BLaER1 (cell line): ENCODE data around the gene EGFLAM.

ENCODE experiments used
- H3K27ac ChIP-seq: shearing (Covaris generic); formaldehyde crosslinking; 2 replicates; pipeline ENCODE4 v1.8.1; 2022
- H3K27me3 ChIP-seq: shearing (Covaris generic); formaldehyde crosslinking; 2 replicates; pipeline ENCODE4 v1.8.1; 2022
- H3K36me3 ChIP-seq: shearing (Covaris generic); formaldehyde crosslinking; 2 replicates; pipeline ENCODE4 v1.8.1; 2022
- H3K4me1 ChIP-seq: shearing (Covaris generic); formaldehyde crosslinking; 2 replicates; pipeline ENCODE4 v1.8.1; 2022
- H3K4me2 ChIP-seq: shearing (Covaris generic); formaldehyde crosslinking; 2 replicates; pipeline ENCODE4 v1.8.1; 2022
- H3K4me3 ChIP-seq: shearing (Covaris generic); formaldehyde crosslinking; 2 replicates; pipeline ENCODE4 v1.8.1; 2022
- H3K9ac ChIP-seq: shearing (Covaris generic); formaldehyde crosslinking; 2 replicates; pipeline ENCODE4 v1.8.1; 2022
- H3K9me3 ChIP-seq: shearing (Covaris generic); formaldehyde crosslinking; 2 replicates; pipeline ENCODE4 v1.8.1; 2022
- H4K20me1 ChIP-seq: shearing (Covaris generic); formaldehyde crosslinking; 2 replicates; pipeline ENCODE4 v1.8.1; 2022
- Cebpa-rat ChIP-seq: shearing (Covaris generic); IDR thresholded peaks from 2 replicates; pipeline ENCODE4 v1.8.1; 2022

The EGFLAM gene

DNA sequence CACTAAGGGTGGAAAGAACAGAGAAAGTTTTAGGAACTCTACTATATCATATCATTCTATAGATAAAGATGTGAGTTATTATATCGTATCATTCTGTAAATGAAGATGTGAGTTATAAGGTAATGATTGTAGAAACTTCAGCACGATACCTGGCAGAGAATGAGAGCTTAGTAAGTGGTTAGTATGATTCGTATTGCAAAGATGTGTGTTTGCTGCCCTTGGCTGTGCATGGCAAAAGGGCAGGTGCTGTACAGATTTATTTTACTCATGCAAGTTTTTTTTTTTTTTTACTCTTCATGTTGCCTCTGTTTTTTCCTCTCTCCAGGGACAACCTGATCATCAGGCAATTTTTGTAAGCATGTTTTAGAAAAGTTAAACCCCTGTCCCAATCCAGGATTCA lies 83.3 kb downstream of the EGFLAM start:
- Histone ChIP-seq H3K4me1 (no peaks in the 10 kb centered on the region), H3K4me2 (no peak overlapping the region), H3K27ac (no peak overlapping the region), H3K9ac (no peak overlapping the region), H4K20me1 (no peaks in the 10 kb centered on the region), H3K27me3 (no peaks in the 10 kb centered on the region), H3K9me3 (no peaks in the 10 kb centered on the region), H3K36me3 (no peaks in the 10 kb centered on the region), H3K4me3 (no peak overlapping the region)
- no peak for TF ChIP-seq Cebpa-rat

DNA sequence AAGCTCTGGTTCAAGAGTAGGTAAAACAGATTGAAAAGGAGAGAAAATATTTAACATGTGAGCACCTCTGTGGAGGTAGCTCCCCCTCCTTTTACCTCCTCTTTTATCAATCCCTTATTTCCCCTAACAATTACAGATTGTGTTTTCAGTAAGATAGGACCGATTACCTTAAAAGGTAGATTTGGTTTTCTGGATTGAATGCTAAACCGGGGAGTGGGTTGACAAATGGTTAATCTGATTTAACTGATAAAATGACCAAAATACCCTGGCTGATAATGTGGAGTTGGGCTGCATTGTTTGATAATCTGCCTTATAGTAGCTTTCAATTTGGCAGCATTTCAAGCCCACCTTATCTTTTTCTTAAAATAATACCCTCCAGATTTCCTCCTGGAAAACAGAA lies 83.9 kb downstream of the EGFLAM start:
- Histone ChIP-seq H4K20me1 (no peaks in the 10 kb centered on the region), H3K4me3 (no peak overlapping the region), H3K36me3 (no peaks in the 10 kb centered on the region), H3K27me3 (no peaks in the 10 kb centered on the region), H3K9me3 (no peaks in the 10 kb centered on the region), H3K9ac (no peak overlapping the region), H3K4me1 (no peaks in the 10 kb centered on the region), H3K4me2 (no peak overlapping the region), H3K27ac (no peak overlapping the region)
- TF ChIP-seq Cebpa-rat, result no peak

GRCh38 chr5:38344891-38345290 lies 86.5 kb downstream of the EGFLAM start:
- H3K27me3 ChIP-seq, result no peaks in the 10 kb centered on the region
- no peak overlapping the region for H3K4me2 ChIP-seq
- no peaks in the 10 kb centered on the region for H3K36me3 ChIP-seq
- no peaks in the 10 kb centered on the region for H3K4me1 ChIP-seq
- no peak overlapping the region for H3K4me3 ChIP-seq
- no peak overlapping the region for H3K27ac ChIP-seq
- TF ChIP-seq Cebpa-rat, result no peak
- H3K9me3 ChIP-seq, result no peaks in the 10 kb centered on the region
- no peak overlapping the region for H3K9ac ChIP-seq
- no peaks in the 10 kb centered on the region for H4K20me1 ChIP-seq

- Histone ChIP-seq H3K4me1 (no peaks in the 10 kb centered on the region), H3K9me3 (no peaks in the 10 kb centered on the region), H4K20me1 (no peaks in the 10 kb centered on the region), H3K9ac (no peak overlapping the region), H3K4me3 (no peak overlapping the region), H3K27ac (no peak overlapping the region), H3K27me3 (no peaks in the 10 kb centered on the region), H3K36me3 (no peaks in the 10 kb centered on the region), H3K4me2 (no peak overlapping the region)
- TF ChIP-seq Cebpa-rat, result no peak
Measured at GRCh38 chr5:38346593-38346992, 88.2 kb downstream of the EGFLAM start.

DNA sequence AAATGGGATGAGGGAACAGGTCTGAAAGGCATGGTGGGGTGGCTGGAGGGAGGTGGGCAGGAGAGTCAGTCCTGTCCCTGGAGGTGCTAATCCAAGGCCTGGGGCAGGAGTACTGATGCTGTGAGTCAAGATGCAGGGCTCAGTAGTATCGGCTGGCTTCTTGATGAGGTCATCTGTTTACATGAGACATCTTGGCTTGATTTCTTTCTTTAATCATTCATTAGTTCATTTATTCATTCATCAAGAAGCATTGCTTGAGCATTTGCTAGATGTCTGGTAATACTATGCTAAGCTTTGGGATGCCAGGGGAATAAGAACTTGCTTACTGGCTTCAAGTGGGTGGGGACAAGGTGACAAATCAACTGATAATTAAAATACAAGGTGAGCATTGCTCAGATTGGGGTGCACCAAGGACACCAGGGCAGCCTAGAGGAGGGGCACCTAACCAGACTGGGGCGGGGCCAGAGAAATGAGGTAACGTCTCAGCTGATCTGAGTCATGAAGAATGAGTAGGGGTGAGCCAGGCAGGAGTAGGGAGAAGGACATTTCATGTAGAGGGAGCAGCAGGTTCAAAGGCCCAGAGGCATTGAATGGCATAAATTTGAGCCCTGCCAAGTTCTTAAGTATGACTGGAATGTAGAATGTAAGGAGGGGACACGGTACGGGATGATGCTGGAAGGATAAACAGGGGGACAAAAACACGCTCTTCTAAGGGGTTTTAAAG lies 88.8 kb downstream of the EGFLAM start:
- no peak overlapping the region for H3K4me3 ChIP-seq
- H3K9me3 ChIP-seq, result no peaks in the 10 kb centered on the region
- TF ChIP-seq Cebpa-rat, result no peak
- no peaks in the 10 kb centered on the region for H3K36me3 ChIP-seq
- H3K27ac ChIP-seq, result no peak overlapping the region
- H4K20me1 ChIP-seq, result no peaks in the 10 kb centered on the region
- H3K27me3 ChIP-seq, result no peaks in the 10 kb centered on the region
- H3K4me2 ChIP-seq, result no peak overlapping the region
- H3K4me1 ChIP-seq, result no peaks in the 10 kb centered on the region
- no peak overlapping the region for H3K9ac ChIP-seq

DNA sequence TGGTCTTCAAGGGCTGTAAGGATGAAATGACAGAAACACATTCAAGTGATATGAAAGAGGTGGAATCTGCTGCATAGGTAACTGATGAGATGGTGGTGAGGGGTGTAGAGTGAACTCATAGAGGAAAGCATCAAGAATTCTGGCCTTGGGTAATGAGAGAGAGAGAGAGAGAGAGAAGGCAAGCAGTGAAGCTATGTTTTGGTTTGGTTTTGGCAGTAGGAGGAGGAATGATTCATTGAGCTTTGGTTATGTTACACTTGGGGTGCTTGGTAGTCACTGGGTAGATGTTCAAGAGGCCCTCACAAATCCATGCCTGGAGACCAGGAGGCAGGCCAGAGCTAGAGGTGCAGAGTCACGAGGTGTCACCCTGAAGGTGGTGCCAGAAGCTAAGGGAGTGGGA lies 89.5 kb downstream of the EGFLAM start:
- Histone ChIP-seq H3K4me3 (no peak overlapping the region), H3K4me2 (no peak overlapping the region), H3K9ac (no peak overlapping the region), H3K27ac (no peak overlapping the region), H4K20me1 (no peaks in the 10 kb centered on the region), H3K27me3 (no peaks in the 10 kb centered on the region), H3K4me1 (no peaks in the 10 kb centered on the region), H3K9me3 (no peaks in the 10 kb centered on the region), H3K36me3 (no peaks in the 10 kb centered on the region)
- TF ChIP-seq Cebpa-rat, result no peak

DNA sequence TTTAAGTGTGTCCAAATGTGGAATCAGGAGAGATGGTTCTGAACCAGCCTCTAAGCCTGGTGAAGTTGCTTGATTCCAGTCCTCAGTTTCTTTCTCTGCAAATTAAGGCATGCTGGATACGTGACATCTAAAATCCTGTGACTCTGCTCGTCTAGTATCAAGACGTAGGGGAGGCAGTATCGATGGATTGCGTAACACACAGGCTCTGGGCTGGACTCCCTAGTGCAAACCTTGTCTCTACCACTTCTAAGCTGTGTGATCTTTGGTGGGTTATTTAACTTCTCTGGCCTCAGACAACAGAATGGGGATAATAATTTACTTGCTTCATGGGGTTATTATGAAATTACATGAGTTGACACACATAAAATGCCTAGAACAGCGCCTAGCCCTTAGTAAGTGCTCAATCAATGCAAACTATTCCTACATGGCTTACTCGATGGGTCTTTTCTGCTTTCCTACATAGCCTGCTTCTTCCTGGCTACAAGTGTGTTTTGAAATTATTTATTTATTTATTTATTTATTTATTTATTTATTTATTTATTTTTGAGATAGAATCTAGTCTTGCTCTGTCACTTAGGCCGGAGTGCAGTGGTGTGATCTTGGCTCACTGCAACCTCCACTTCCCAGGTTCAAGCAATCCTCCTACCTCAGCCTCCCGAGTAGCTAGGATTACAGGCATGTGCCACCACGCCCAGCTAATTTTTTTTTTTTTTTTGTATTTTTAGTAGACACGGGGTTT lies 102.1 kb downstream of the EGFLAM start:
- Histone ChIP-seq H3K36me3 (no peaks in the 10 kb centered on the region), H3K27ac (no peak overlapping the region), H4K20me1 (no peaks in the 10 kb centered on the region), H3K4me1 (peaks cover 5% of the 10 kb centered on the region; the same call in 1 of the 2 replicates), H3K27me3 (no peaks in the 10 kb centered on the region), H3K4me3 (no peak overlapping the region), H3K9ac (no peak overlapping the region), H3K4me2 (no peak overlapping the region), H3K9me3 (no peaks in the 10 kb centered on the region)
- TF ChIP-seq Cebpa-rat, result peak; percentile 89

DNA sequence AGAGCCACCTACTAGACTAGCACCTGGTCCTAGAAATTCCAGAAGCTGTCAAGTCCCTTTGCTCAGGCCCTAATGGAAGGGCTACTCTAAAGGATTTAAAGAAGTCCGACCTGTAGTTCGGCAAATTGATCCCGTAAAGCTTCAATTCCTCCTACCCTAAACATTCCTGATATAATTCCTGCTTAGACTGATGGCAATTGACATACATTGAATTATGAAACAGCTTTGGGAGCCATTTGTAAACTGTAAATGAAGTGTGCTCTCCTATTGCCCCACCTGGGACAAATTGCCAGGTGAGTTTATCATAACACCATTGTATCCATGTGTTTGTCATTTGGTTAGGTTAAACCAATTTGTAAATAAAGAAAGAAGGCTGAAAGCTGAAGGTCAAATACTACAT lies 104.4 kb downstream of the EGFLAM start:
- TF ChIP-seq Cebpa-rat, result no peak
- Histone ChIP-seq H3K9ac (no peak overlapping the region), H3K36me3 (no peaks in the 10 kb centered on the region), H3K4me2 (no peak overlapping the region), H3K4me1 (peaks cover 4% of the 10 kb centered on the region; the same call in 1 of the 2 replicates), H3K9me3 (no peaks in the 10 kb centered on the region), H3K4me3 (no peak overlapping the region), H4K20me1 (no peaks in the 10 kb centered on the region), H3K27ac (no peak overlapping the region), H3K27me3 (no peaks in the 10 kb centered on the region)

DNA sequence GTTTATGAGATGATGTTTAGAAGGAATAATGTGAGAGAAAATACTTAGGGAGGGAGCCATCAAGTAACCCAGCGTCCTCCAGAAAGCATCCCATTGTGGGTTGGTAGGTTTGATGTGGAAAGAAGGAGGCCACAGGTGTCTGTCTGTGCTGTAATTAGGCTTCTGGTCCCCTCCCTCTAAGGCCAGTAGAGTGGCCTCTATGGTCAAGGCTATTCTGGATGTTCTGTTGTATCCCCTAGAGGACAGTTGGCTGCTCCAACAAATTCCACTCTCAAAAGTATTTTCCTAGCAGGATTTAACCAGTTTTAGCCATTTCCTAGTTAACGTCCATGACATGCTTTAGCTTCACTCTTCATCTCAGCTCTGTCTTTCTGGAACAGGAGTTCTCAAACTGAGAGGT lies 106.5 kb downstream of the EGFLAM start:
- no peaks in the 10 kb centered on the region for H4K20me1 ChIP-seq
- H3K4me3 ChIP-seq, result no peak overlapping the region
- no peak overlapping the region for H3K27ac ChIP-seq
- H3K4me1 ChIP-seq, result peaks cover 12% of the 10 kb centered on the region
- TF ChIP-seq Cebpa-rat, result no peak
- no peak overlapping the region for H3K4me2 ChIP-seq
- H3K9me3 ChIP-seq, result no peaks in the 10 kb centered on the region
- H3K9ac ChIP-seq, result no peak overlapping the region
- no peaks in the 10 kb centered on the region for H3K27me3 ChIP-seq
- H3K36me3 ChIP-seq, result no peaks in the 10 kb centered on the region

DNA sequence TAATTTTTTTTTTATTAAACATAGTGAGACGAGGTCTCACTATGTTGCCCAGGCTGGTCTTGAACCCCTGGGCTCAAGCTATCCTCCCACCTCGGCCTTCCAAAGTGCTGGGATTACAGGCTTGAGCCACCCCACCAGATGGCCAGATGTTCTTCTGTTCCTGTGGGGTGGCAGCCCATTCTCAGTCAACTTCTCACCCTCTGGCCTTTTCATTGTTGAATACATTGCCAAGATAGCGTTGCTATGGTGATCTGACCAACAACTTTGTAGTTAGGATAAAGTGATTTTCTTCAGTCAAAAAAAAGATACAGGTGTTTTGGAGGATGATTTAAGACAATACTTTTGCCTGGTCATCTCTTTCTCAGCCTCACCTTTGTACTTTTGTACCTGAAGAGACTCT lies 109.1 kb downstream of the EGFLAM start:
- H3K9ac ChIP-seq, result no peak overlapping the region
- no peak overlapping the region for H3K4me3 ChIP-seq
- H3K4me1 ChIP-seq, result peaks cover 12% of the 10 kb centered on the region
- H3K4me2 ChIP-seq, result no peak overlapping the region; the same call in 1 of the 2 replicates
- no peaks in the 10 kb centered on the region for H3K36me3 ChIP-seq
- H4K20me1 ChIP-seq, result no peaks in the 10 kb centered on the region
- TF ChIP-seq Cebpa-rat, result no peak
- no peaks in the 10 kb centered on the region for H3K27me3 ChIP-seq
- H3K9me3 ChIP-seq, result no peaks in the 10 kb centered on the region
- H3K27ac ChIP-seq, result no peak overlapping the region
